ENCODE results near the gene DPM3. TPM values are rescaled to one million over a fixed set of nuclear protein-coding genes. Genes with fewer than 3 reads are reported as not detected.

Gene DPM3
- total and polyA plus RNA-seq, 2 of the 13 experiments (the other 11 are each of a cell fraction or from before 2014, with no cell fraction given) = 23.2 to 53.4 TPM

GRCh38 chr1:155124503-155125463, 15.5 kb downstream of the DPM3 start (continued):
- TF ChIP-seq ZBTB40 (IDR thresholded peaks at IDR 0.05) (no peak), ZBTB40 (CRISPR knock-in tag; IDR thresholded peaks at IDR 0.05) (no peak), POLR2G (IDR thresholded peaks at IDR 0.05; ENCODE audit: low read depth, low read length) (0 out of 2 replicates have a peak, but pooled peaks have one; percentile 2), RAD21 (CRISPR knock-in tag; IDR thresholded peaks at IDR 0.05) (no peak), PHF20 (CRISPR knock-in tag; IDR thresholded peaks at IDR 0.05) (no peak), RARA (CRISPR knock-in tag; IDR thresholded peaks at IDR 0.05) (peak; percentile 51; the same call in 1 of the 2 replicates), MED8 (CRISPR knock-in tag; IDR thresholded peaks at IDR 0.05; ENCODE audit: insufficient replicate concordance) (no peak), FIP1L1 (IDR thresholded peaks at IDR 0.05; ENCODE audit: borderline replicate concordance, insufficient read depth, low read depth, low read length) (no peak), TBX3 (IDR thresholded peaks at IDR 0.05; ENCODE audit: borderline replicate concordance) (no peak), TOE1 (CRISPR knock-in tag; IDR thresholded peaks at IDR 0.05) (no peak), ZNF33B (CRISPR knock-in tag; IDR thresholded peaks at IDR 0.05) (0 out of 2 replicates have a peak, but pooled peaks have one; percentile 51), HMGXB4 (CRISPR knock-in tag; IDR thresholded peaks at IDR 0.05; ENCODE audit: borderline replicate concordance in 1 of 2, low read depth in 1 of 2) (peak in 1 of 2 experiments; percentile 24; a peak in 1 of 4 replicates), TFE3 (CRISPR knock-in tag; IDR thresholded peaks at IDR 0.05) (0 out of 2 replicates have a peak, but pooled peaks have one; percentile 8), DNMT3B (CRISPR knock-in tag; conservative IDR thresholded peaks at IDR 0.05) (no peak), POLR2AphosphoS2 (IDR thresholded peaks at IDR 0.05; ENCODE audit: low read depth, low read length) (no peak), ZBTB7A (CRISPR knock-in tag; IDR thresholded peaks at IDR 0.05) (no peak; the same call in 1 of the 2 replicates)
